Effector memory CD4-positive, alpha-beta T cell (primary cell): Measurements from ENCODE around the gene SBF1.

ENCODE experiments used
- DNase-seq, 3 donors: peaks; one replicate each; pipeline ENCODE4 v3.0.0-alpha.2; 2020
- H3K27ac ChIP-seq: 2 replicates; pipeline ENCODE4 v1.7.0; 2013; ENCODE audit warnings: mild to moderate bottlenecking, low read length, moderate library complexity; ENCODE audit not compliant: insufficient read depth, poor library complexity, severe bottlenecking
- H3K27me3 ChIP-seq: replicated peaks from 2 replicates; pipeline ENCODE4 v1.7.0; 2013; ENCODE audit warnings: mild to moderate bottlenecking, low read length; ENCODE audit not compliant: insufficient read depth, control insufficient read depth, poor library complexity, severe bottlenecking
- H3K36me3 ChIP-seq: 2 replicates; pipeline ENCODE4 v1.7.0; 2013; ENCODE audit warnings: mild to moderate bottlenecking, low read length, moderate library complexity; ENCODE audit not compliant: control insufficient read depth, insufficient read depth
- H3K4me1 ChIP-seq: 2 replicates; pipeline ENCODE4 v1.7.0; 2013; ENCODE audit warnings: low read length, mild to moderate bottlenecking; ENCODE audit not compliant: control insufficient read depth, insufficient read depth, poor library complexity, severe bottlenecking
- H3K4me3 ChIP-seq: 2 replicates; pipeline ENCODE4 v1.7.0; 2013; ENCODE audit warnings: low read length, low read depth, mild to moderate bottlenecking; ENCODE audit not compliant: insufficient read depth, poor library complexity, severe bottlenecking
- H3K9me3 ChIP-seq: 2 replicates; pipeline ENCODE4 v1.7.0; 2013; ENCODE audit warnings: mild to moderate bottlenecking, low read length, moderate library complexity; ENCODE audit not compliant: control insufficient read depth

Gene SBF1

GRCh38 chr22:50445071-50445879 lies 29.6 kb downstream of the SBF1 start:
- Histone ChIP-seq H3K9me3 (no peaks in the 10 kb centered on the region), H3K4me3 (no peak overlapping the region), H3K27ac (peak overlapping the region; percentile 37), H3K4me1 (peaks cover 17% of the 10 kb centered on the region), H3K27me3 (no peaks in the 10 kb centered on the region), H3K36me3 (peaks cover 42% of the 10 kb centered on the region)
- DNase-seq = no peak

- DNase-seq = no peak
- Histone ChIP-seq H3K36me3 (peaks cover 43% of the 10 kb centered on the region), H3K4me3 (no peak overlapping the region), H3K27ac (peak overlapping the region; percentile 37), H3K27me3 (no peaks in the 10 kb centered on the region), H3K4me1 (peaks cover 17% of the 10 kb centered on the region), H3K9me3 (no peaks in the 10 kb centered on the region)
These were observed 30.2 kb downstream of the SBF1 start for GRCh38 chr22:50444663-50445062.

- no peaks in the 10 kb centered on the region for H3K27me3 ChIP-seq
- peaks cover 45% of the 10 kb centered on the region for H3K36me3 ChIP-seq
- H3K4me3 ChIP-seq = no peak overlapping the region
- peaks cover 17% of the 10 kb centered on the region for H3K4me1 ChIP-seq
- no peak for DNase-seq
- no peak overlapping the region for H3K27ac ChIP-seq
- no peaks in the 10 kb centered on the region for H3K9me3 ChIP-seq
These were observed 30.8 kb downstream of the SBF1 start for GRCh38 chr22:50443801-50444625.

DNA sequence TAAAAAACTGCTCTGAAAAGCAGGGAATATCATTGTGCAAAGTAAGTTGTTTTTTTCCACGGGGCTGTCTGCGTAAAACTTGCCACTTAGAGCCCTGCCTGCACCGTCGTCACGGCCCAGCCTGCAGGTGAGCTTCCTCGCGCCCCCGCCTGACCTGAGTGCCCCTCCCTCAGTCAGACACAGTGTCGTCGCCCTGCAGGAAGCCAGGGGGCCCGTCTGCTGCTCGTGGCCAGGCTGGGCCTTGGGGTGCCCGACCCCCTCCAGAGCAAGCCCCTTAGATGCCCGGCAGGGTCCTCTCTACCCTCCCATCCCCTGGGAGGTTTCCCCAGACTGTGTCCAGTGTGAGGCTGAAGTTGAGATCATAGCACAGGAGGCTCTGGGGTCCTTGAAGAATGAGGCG lies 31.6 kb downstream of the SBF1 start:
- H3K36me3 ChIP-seq = peaks cover 45% of the 10 kb centered on the region

GRCh38 chr22:50441428-50441993 lies 33.3 kb downstream of the SBF1 start:
- no peaks in the 10 kb centered on the region for H3K27me3 ChIP-seq
- no peak for DNase-seq
- H3K36me3 ChIP-seq = peaks cover 41% of the 10 kb centered on the region
- no peak overlapping the region for H3K4me3 ChIP-seq
- H3K4me1 ChIP-seq = peaks cover 13% of the 10 kb centered on the region
- no peak overlapping the region for H3K27ac ChIP-seq
- H3K9me3 ChIP-seq = no peaks in the 10 kb centered on the region

More for the DNA sequence above, 31.6 kb downstream of the SBF1 start:
- H3K4me3 ChIP-seq = no peak overlapping the region
- H3K4me1 ChIP-seq = peaks cover 17% of the 10 kb centered on the region
- no peaks in the 10 kb centered on the region for H3K9me3 ChIP-seq
- DNase-seq = no peak
- no peak overlapping the region for H3K27ac ChIP-seq
- H3K27me3 ChIP-seq = no peaks in the 10 kb centered on the region

DNA sequence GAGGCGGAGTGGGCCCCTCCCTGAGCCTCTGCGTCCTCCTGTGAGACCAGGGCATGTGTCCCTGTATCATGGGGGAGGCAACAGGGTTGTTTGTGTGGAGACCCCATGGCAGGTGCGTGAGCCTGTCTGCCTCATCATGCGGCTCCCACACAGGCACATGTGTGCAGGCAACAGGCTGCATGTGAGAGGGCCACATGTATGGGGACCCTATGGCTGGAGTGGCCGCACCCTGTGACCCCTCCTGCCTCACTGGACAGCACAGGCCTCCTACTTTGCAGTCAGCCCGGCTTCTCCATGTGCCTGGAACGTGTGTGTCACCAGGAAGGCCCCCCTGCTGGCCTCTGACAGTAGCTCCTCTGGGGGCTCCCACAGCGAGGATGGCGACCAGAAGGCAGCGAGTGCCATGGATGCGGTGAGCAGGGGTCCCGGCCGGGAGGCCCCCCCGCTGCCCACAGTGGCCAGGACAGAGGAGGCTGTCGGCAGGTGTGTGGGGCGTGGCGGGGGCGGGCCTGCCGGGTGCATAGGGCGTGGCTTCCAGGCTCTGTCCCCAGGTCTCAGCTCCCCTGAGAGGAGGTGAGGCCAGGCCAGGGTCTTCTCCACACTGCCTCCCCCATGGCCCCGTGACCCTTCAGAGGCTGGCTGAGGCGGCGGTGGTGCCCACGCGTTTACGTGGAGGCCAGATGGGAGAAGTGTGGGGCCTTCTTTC lies 34.1 kb downstream of the SBF1 start:
- DNase-seq = no peak
- Histone ChIP-seq H3K9me3 (no peaks in the 10 kb centered on the region), H3K4me1 (peaks cover 10% of the 10 kb centered on the region), H3K4me3 (no peak overlapping the region), H3K27ac (no peak overlapping the region), H3K27me3 (no peaks in the 10 kb centered on the region), H3K36me3 (peaks cover 42% of the 10 kb centered on the region)

DNA sequence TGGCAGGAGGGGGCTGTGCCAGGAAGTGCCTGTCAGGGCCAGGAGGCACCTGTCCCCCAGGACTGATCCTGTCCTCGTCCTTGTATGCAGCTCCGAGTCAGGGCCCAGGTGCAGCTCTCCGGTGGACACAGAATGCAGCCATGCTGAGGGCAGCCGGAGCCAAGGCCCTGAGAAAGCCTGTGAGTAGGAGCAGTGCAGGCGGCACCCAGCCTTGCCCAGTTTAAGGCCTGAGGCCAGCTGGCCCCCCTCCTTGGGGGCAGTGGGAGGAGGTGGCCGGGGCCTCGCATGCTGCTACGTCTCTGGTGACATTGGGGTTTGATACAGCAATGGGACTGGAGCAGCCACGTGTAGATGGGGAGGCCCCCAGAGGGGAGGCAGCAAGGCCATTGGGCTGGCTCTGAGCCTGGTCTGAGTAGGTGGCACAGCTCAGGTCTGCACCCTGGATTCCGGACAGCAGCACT lies 34.9 kb downstream of the SBF1 start:
- H3K27ac ChIP-seq = no peak overlapping the region
- peaks cover 2% of the 10 kb centered on the region for H3K4me1 ChIP-seq
- no peaks in the 10 kb centered on the region for H3K9me3 ChIP-seq
- H3K4me3 ChIP-seq = no peak overlapping the region
- no peak for DNase-seq
- H3K27me3 ChIP-seq = no peaks in the 10 kb centered on the region
- peaks cover 50% of the 10 kb centered on the region for H3K36me3 ChIP-seq

DNA sequence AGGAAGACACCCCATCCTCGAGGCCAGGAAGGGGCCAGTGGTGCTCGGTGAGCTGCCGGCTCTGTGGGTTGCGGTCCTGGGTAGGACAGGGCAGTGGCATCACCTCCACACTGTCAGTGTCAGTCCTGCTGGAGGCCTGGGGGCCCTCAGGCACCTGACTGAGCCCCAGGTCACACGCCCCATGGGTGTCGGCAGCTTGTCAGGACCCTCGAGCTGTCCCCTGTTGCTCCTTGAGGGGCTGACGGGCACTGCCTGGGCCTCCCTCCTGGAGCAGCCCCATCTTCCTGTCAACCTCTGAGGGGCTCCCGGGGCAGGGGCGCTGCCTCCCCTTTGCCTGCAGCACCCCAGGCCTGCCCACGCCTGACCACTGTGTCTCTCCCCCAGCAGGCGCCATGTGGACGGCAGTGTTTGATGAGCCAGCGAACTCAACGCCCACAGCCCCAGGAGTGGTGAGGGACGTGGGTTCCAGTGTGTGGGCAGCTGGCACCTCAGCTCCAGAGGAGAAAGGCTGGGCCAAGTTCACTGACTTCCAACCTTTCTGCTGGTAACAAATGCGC lies 35.4 kb downstream of the SBF1 start:
- DNase-seq = no peak
- Histone ChIP-seq H3K27me3 (no peaks in the 10 kb centered on the region), H3K27ac (no peak overlapping the region), H3K4me3 (no peak overlapping the region), H3K9me3 (no peaks in the 10 kb centered on the region), H3K4me1 (no peaks in the 10 kb centered on the region), H3K36me3 (peaks cover 53% of the 10 kb centered on the region)
